Prostate gland (tissue), 2 donors: ENCODE data around the gene TIMM10B. TPM values are rescaled to one million over a fixed set of nuclear protein-coding genes. Genes with fewer than 3 reads are reported as not detected.

ENCODE experiments used
- DNase-seq: peaks from one replicate; pipeline ENCODE4 v3.0.0-alpha.2; 2019; ENCODE audit warnings: low spot score
- H3K27ac ChIP-seq, 2 donors: fragments of 200-600 bp; sonication (generic); 2 replicates each; pipeline ENCODE4 v1.5.1; 2017 to 2019
- H3K27me3 ChIP-seq: fragments of 200-600 bp; sonication (generic); replicated peaks from 2 replicates; pipeline ENCODE4 v1.5.1; 2019; ENCODE audit not compliant: insufficient read depth
- H3K36me3 ChIP-seq, 2 donors: fragments of 200-600 bp; sonication (generic); 1 replicate in 1 of 2; 2 replicates in 1 of 2; pipeline versions ENCODE4 v1.5.1 to v1.8.1; 2017 to 2019
- H3K4me1 ChIP-seq: fragments of 200-600 bp; sonication (generic); replicated peaks from 2 replicates; pipeline ENCODE4 v1.5.1; 2019
- H3K4me3 ChIP-seq, 2 donors: fragments of 200-600 bp; sonication (generic); 2 replicates each; pipeline ENCODE4 v1.5.1; 2017 to 2019
- H3K9me3 ChIP-seq: fragments of 200-600 bp; sonication (generic); 2 replicates; pipeline ENCODE4 v1.5.1; 2017
- POLR2A ChIP-seq: fragments of 450-650 bp; IDR thresholded peaks from one replicate; pipeline ENCODE4 v1.6.1; 2016; ENCODE audit warnings: antibody characterized with exemption, mild to moderate bottlenecking
- POLR2AphosphoS5 ChIP-seq: sonication (generic); formaldehyde crosslinking; IDR thresholded peaks from one replicate; pipeline ENCODE4 v1.6.1; 2017; ENCODE audit warnings: antibody characterized with exemption
- WGBS: methylation state at CpG from one replicate; pipeline ENCODE4 v1.1.5; 2018; 5-methylcytosine and 5-hydroxymethylcytosine counted together
- intact Hi-C: fragments of 100-400 bp; cut with DNase I; formaldehyde crosslinking; loops from one replicate; pipeline ENCODE4 v1.14.2; 2022
- total RNA-seq, 2 donors: library from RNA; depleted of rRNA; stranded (reverse); fragments of >200 nt; gene quantifications; one replicate each; pipeline ENCODE4 v1.1.0, GENCODE V29; 2016
- TF ChIP-seq, protein P1 (sequence below), 4 experiments: fragments of 200-600 bp in 2 of 4; fragments of 450-650 bp in 2 of 4; sonication (generic) in 2 of 4; IDR thresholded peaks; 1 replicate in 3 of 4; 2 replicates in 1 of 4; pipeline ENCODE4 v1.5.1; 2016 to 2019; ENCODE audit warnings: antibody characterized with exemption in 4 of 4, mild to moderate bottlenecking in 2 of 4, moderate library complexity in 2 of 4

The TIMM10B gene
- total RNA-seq, 2 donors from 2014 or later: 29.4 to 35.6 TPM

DNA sequence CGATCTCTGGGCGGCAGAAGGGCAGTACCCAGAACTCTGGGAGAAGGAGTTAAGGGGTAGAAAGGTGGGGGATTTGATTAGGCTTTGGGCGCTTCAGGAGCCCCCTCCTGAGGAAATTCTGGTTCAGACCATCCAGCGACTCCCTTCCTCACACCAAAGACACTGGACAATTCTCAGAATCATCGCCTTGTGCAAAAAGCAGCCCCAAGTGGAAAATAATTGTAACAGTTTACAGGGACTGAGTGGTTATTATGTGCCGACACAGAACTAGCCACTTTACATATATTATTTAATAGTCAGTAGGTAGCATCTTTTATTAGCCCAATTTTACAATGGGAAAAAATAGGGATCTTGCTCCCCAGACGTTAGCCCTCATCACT, 6.9 kb upstream of the TIMM10B start:
- Histone ChIP-seq H3K4me3 (peak overlapping the region; percentile 67 to 70), H3K36me3 (peaks cover 0 to 10% of the 10 kb centered on the region in 2 donors), H3K4me1 (peaks cover 7% of the 10 kb centered on the region), H3K9me3 (no peaks in the 10 kb centered on the region), H3K27ac (peak overlapping the region; percentile 98 to 99), H3K27me3 (no peaks in the 10 kb centered on the region)
- TF ChIP-seq POLR2A: no peak
- intact Hi-C loops: no loop called here
- DNase-seq: no peak
- 22% methylated on average over 7 of the region's 7 CpGs for WGBS

- Histone ChIP-seq H3K9me3 (no peaks in the 10 kb centered on the region), H3K36me3 (peaks cover 0 to 10% of the 10 kb centered on the region in 2 donors), H3K4me1 (peaks cover 11% of the 10 kb centered on the region), H3K27me3 (no peaks in the 10 kb centered on the region), H3K4me3 (no peak overlapping the region), H3K27ac (peak overlapping the region; percentile 98 to 99)
- WGBS: 56% methylated on average over 3 of the region's 3 CpGs
- TF ChIP-seq, protein P1, sequence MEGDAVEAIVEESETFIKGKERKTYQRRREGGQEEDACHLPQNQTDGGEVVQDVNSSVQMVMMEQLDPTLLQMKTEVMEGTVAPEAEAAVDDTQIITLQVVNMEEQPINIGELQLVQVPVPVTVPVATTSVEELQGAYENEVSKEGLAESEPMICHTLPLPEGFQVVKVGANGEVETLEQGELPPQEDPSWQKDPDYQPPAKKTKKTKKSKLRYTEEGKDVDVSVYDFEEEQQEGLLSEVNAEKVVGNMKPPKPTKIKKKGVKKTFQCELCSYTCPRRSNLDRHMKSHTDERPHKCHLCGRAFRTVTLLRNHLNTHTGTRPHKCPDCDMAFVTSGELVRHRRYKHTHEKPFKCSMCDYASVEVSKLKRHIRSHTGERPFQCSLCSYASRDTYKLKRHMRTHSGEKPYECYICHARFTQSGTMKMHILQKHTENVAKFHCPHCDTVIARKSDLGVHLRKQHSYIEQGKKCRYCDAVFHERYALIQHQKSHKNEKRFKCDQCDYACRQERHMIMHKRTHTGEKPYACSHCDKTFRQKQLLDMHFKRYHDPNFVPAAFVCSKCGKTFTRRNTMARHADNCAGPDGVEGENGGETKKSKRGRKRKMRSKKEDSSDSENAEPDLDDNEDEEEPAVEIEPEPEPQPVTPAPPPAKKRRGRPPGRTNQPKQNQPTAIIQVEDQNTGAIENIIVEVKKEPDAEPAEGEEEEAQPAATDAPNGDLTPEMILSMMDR (IDR thresholded peaks at IDR 0.05): no peak
- no peak for TF ChIP-seq POLR2A
- TF ChIP-seq POLR2AphosphoS5: no peak
- intact Hi-C loops: no loop called here
- DNase-seq: no peak
These were observed 6.3 kb upstream of the TIMM10B start for GRCh38 chr11:6474806-6475500.

- no peaks in the 10 kb centered on the region for H3K9me3 ChIP-seq
- H3K4me1 ChIP-seq: peaks cover 18% of the 10 kb centered on the region
- H3K36me3 ChIP-seq: peaks cover 0 to 10% of the 10 kb centered on the region in 2 donors
- H3K4me3 ChIP-seq: no peak overlapping the region
- TF ChIP-seq POLR2AphosphoS5: peak; percentile 55
- no peak for TF ChIP-seq POLR2A
- TF ChIP-seq, protein P1 (IDR thresholded peaks at IDR 0.05): no peak
- DNase-seq: peak; percentile 47
- H3K27me3 ChIP-seq: no peaks in the 10 kb centered on the region
- 51% methylated on average over 5 of the region's 5 CpGs for WGBS
- intact Hi-C loops: no loop called here
- H3K27ac ChIP-seq: peak overlapping the region; percentile 44 to 98
These were observed 5.4 kb upstream of the TIMM10B start for GRCh38 chr11:6475936-6476335.

GRCh38 chr11:6476571-6476970, 4.7 kb upstream of the TIMM10B start:
- no peak for TF ChIP-seq POLR2AphosphoS5
- TF ChIP-seq, protein P1 (IDR thresholded peaks at IDR 0.05): no peak
- no peak for TF ChIP-seq POLR2A
- intact Hi-C loops: no loop called here
- 94% methylated on average over 4 of the region's 4 CpGs for WGBS
- Histone ChIP-seq H3K4me1 (peaks cover 18% of the 10 kb centered on the region), H3K27me3 (no peaks in the 10 kb centered on the region), H3K9me3 (no peaks in the 10 kb centered on the region), H3K27ac (peak overlapping the region; percentile 44 to 98), H3K4me3 (no peak overlapping the region), H3K36me3 (peaks cover 0 to 10% of the 10 kb centered on the region in 2 donors)
- no peak for DNase-seq

DNA sequence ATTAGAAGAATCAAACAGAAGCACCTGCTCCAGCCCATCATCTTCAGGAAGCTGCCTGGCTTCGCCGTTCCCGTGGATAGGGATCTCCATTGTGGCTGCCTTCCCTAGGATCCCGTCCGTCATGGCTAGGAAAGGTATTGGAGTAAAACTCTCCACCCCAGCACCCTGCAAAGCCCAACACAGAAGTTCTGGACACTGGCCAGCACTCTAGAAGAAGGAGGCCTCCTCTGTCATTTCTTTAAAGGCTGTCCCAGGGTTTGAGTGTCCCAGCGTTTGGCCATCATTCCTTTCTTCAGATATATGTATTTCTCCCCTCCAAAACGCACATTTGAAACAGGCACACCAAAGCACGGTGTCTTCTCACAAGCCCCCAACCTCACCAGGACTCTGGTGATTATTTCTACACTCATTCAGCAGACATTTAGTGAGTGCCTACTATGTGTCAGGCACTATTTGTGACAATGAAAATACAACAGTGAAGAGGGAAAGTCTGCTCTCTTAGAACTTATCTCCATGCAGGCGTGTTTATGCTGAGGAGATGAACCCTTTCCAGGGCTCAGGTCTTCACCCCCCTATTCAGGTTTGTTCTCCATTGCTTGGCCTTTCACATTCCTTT, 894 bp upstream of the TIMM10B start:
- DNase-seq: no peak
- WGBS: 49% methylated on average over 9 of the region's 9 CpGs
- Histone ChIP-seq H3K36me3 (peaks cover 0 to 10% of the 10 kb centered on the region in 2 donors), H3K27ac (peak overlapping the region; percentile 94), H3K9me3 (no peaks in the 10 kb centered on the region), H3K4me3 (peak overlapping the region; percentile 62 to 75), H3K27me3 (no peaks in the 10 kb centered on the region), H3K4me1 (peaks cover 16% of the 10 kb centered on the region)
- TF ChIP-seq POLR2A: no peak
- intact Hi-C loops: loop anchor here (5.0 kb wide), 2 partner anchors 122 to 202 kb away; partner anchors contain the start of genes ILK, MRPL17 and RRP8
